Activated CD4-positive, alpha-beta T cell treated with anti-CD3 and anti-CD28 coated beads, Interleukin-2, amount 50 U/mL, for 24 hours (primary cell): ENCODE results near the gene ZNF611.
"Not testable (repeated sequence)": the region's sequence is repeated elsewhere in the genome, so short reads cannot be mapped to it uniquely, and the experiment has no call there.

Source experiments
- DNase-seq, 2 donors: peaks; one replicate each; pipeline ENCODE4 v3.0.0-alpha.2; 2020; ENCODE audit warnings: low read depth in 1 of 2, low spot score in 1 of 2

ZNF611 gene

GRCh38 chr19:52687684-52688083 is 47.2 kb downstream of the ZNF611 start:
- no peak for DNase-seq

- no peak for DNase-seq
These were observed 49.0 kb downstream of the ZNF611 start for GRCh38 chr19:52685811-52686210.

DNA sequence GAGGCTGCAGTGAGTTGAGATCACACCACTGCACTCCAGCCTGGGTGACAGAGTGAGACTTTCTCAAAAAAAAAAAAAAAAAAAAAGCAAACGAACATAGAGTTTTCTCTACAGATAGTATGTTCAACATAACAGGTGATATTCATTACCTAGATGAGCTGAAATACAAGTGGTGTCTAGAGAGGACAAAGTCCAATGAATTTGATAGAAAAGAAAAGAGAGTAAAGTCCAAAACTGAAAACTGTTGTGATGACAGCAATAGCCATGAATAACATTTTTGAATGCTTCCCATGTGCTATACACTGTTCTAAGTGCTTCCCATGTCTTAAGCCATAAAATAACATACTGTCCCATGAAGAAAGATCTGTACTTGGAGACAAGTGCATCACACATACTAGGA is 53.6 kb downstream of the ZNF611 start:
- DNase-seq, result not testable (repeated sequence)

DNA sequence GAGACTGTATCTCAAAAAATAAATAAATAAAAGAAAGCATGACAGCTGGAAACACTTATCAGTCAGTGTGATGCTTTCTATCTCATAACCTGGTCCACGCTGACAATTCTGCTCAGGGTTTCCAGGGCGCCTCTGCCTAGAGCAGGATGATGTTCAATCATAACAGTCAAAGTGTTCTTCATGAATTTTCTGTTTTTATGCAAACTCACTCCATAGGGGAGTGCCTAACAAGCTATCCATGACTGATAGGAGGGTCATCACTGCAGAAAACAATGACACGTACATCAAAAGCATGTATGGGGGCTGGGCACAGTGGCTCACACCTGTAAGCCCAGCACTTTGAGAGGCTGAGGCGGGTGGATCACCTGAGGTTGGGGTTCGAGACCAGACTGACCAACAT is 55.2 kb downstream of the ZNF611 start:
- DNase-seq, result no peak

DNA sequence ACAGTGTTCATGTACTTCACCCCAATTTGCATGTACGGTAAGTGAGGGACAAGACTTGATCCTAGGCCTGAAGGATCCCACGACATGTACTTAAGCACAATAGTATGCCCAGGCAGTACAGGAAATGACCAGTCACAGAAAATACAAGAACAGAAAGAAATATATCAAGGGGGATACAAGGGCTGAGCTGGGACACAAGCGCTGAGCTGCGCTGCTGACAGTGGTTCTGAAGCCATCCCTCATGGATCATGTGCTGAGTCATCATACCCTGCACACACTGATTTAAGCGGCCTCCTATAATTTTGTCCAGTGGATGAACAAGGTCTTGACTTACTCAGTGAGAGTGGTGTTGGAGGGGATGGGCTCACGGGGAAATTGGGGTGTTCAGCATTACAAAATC is 59.6 kb downstream of the ZNF611 start:
- not testable (repeated sequence) for DNase-seq

GRCh38 chr19:52673014-52673413 is 61.8 kb downstream of the ZNF611 start:
- no peak for DNase-seq

DNA sequence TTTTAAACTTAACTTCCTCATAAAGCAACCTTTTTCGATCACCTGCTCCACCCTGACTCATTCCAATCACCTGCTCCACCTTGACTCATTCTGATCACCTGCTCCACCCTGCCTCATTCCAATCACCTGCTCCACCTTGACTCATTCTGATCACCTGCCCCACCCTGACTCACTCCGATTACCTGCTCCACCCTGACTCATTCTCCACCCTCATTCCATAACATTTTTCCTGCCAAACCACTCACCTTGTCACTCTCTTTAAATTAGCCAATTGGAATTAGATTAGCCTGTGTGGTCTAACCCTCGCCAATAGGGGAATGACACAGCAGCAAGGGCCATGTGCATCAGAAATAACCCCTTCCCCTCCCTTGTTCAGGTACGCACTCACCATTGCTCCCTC is 64.8 kb downstream of the ZNF611 start:
- no peak for DNase-seq

DNA sequence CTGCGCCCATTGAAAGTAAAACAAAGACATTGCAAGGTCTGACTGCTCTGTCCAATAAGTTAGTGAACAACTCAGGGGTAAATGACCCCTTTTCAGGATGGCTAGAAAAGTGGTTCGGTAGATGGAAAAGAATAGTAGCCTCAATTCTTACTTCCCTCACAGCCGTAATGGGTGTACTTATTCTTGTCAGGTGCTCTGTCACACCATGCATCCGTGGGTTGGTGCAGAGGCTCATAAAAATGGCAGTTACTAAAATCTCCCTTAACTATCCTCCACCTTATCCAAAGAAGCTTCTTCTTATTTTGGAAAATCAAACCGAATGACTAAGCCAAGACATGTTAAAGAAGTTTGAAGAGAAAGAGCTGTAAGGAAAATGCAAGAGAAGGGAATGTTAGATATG is 65.3 kb downstream of the ZNF611 start:
- DNase-seq, result no peak

GRCh38 chr19:52667972-52668371 is 66.9 kb downstream of the ZNF611 start:
- no peak for DNase-seq

- no peak for DNase-seq
These were observed 68.3 kb downstream of the ZNF611 start for GRCh38 chr19:52666506-52666905.

DNA sequence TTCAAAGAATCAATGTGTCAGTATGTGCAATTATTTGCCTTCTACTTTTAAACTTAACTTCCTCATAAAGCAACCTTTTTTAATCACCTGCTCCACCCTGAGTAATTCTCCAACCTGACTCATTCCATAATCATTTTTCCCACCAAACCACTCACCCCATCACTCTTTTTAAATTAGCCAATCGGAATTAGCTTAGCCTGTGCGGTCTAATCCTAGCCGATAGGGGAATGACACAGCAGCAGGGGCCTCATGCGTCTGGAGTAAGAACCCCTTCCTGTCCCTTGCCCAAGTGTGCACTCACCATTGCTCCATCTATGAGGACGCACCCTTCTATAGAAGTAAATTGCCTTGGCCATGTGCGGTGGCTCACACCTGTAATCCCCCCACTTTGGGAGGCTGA is 69.3 kb downstream of the ZNF611 start:
- no peak for DNase-seq

DNA sequence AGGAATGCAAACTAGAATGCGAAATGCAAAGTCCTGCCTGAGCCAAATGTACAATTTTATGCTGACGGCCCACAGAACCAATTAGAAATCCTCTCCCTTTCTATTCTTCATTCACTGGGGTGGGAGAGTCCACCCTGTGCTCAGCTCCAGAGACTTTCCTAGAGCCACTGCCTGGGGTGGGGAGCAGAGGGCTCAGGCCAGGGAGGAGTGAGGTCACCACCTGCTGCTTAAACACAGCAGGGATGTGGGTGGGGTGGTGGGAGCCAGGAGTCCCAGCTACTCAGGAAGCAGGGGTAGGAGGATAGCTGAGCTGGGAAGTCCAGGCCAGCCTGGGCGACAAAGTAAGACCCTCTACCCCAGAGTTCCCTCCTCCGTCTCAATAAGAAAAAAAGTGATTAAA is 69.8 kb downstream of the ZNF611 start:
- no peak for DNase-seq

DNA sequence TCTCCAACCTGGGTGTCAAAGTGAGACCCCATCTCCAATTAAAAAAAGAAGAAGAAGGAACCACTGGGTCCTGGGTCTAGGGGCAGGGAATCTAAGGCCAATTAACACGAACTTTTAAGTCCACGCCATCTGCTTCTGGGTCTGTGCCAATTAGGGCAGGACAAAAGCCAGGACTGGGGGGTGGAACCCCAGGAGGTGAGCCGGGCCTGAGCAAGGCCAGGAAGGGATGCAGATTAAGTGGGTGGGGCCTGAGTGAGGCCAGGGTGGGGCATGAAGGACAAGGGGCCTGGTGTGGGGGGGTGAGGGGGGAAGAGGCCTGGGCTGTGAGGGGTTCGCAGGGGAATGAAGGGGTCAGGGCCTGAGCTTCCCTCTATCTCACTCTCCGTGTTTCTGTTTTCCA is 70.4 kb downstream of the ZNF611 start:
- DNase-seq, result no peak

DNA sequence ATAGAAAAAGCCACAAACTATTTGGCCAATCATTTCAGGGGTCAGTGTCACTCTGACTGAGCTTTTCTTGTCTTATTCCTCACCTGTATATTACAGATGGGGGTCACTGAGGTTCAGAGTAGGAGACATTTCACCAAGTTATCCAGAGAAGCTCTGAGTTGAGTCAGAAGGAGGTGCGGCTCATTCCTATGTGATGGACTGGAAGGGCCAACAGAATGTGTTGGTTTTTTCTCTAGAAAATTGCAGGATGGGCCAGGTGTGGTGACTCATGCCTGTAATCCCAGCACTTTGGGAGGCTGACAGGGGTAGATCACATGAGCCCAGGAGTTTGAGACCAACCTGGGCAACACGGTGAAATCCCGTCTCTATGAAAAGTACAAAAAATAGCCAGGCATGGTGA is 72.2 kb downstream of the ZNF611 start:
- no peak for DNase-seq

DNA sequence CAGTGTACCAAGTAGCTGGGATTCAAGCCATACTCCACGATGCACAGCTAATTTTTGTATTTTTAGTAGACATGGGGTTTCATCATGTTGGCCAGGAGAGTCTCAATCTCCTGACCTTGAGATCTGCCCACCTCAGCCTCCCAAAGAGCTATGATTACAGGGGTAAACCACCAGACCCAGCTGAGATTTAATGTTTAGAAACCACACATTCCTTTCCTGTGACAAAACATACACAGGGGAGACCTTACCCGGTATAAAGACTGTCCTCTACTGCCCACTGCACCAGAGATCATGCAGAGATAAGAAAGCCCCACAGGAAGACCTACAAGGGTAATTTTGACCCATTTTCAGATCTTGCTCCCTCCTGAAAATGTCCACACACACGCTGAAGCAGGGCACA is 73.9 kb downstream of the ZNF611 start:
- no peak for DNase-seq

GRCh38 chr19:52659013-52659412 is 75.8 kb downstream of the ZNF611 start:
- DNase-seq, result no peak

DNA sequence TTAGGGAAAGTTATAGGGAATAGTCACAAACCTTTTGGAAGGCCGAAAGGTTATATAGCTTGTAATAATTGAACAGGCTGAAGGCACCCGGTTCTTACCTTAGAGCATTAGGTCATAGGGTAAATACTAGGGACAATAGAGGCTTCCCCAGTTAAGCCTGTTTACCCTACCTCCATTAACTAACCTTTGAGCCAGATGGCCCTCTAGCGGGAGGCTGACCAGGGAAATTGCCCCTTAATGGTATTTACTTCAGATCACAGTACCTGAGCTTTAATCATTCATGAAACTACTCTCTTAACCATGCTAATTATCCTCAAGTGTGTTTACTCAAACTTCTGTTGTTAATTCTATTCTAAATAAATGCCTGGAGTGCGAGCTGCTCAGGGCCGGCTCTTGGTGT is 76.2 kb downstream of the ZNF611 start:
- DNase-seq, result no peak

DNA sequence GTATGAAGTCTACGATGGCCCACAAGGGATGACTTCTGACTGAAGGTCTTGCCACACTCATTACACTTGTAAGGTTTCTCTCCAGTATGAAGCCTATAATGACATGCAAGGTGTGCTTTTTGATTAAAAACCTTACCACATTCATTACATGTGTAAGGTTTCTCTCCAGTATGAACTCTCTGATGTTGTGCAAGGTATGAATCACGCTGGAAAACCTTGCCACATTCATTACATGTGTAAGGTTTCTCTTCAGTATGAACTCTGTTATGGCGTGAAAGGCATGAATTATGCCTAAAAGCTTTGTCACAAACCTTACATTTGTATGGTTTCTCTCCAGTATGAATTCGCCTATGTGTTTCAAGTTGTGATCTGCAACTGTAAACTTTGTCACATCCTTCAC is 81.7 kb downstream of the ZNF611 start:
- no peak for DNase-seq
